HCT116 (cell line): Measurements from ENCODE around the gene LRRC43. TPM values are rescaled to one million over a fixed set of nuclear protein-coding genes. Genes with fewer than 3 reads are reported as not detected.

Source experiments
- ATAC-seq: fragments of 200-7000 bp; cut with Tn5 transposase; 2 replicates; pipeline ENCODE4 v1.9.1; 2020; ENCODE audit warnings: mild to moderate bottlenecking, moderate library complexity
- BruUV-seq: library from RNA; stranded (reverse); fragments of 400-500 nt; replicated peaks from 2 replicates; lab custom pipeline; 2021; lab: Mats Ljungman, UMichigan
- CTCF ChIA-PET: fragments of 300-600 bp; sonication (Branson Sonifier 250); formaldehyde crosslinking; loops from one replicate; lab custom pipeline; 2021; ENCODE audit warnings: antibody characterized with exemption; lab: Charles Lee
- POLR2A ChIA-PET: fragments of 300-600, 350-600 bp; sonication (Branson Sonifier 250); formaldehyde crosslinking; loops from one replicate; lab custom pipeline; 2021; ENCODE audit warnings: antibody characterized with exemption; lab: Charles Lee
- RAD21 ChIA-PET, 2 experiments: fragments of 300-600 bp; sonication (Branson Sonifier 250); formaldehyde crosslinking; loops; one replicate each; lab custom pipeline; 2023; ENCODE audit warnings: low total read pairs in 2 of 2; ENCODE audit not compliant: uncharacterized antibody in 2 of 2, unreplicated experiment in 2 of 2, low non-redundant PET in 1 of 2; lab: Charles Lee
- DNase-seq: peaks from one replicate; pipeline ENCODE4 v3.0.0-alpha.2; 2010; ENCODE audit warnings: low read depth, low spot score
- H2AFZ ChIP-seq: fragments of 200-600 bp; shearing (Covaris generic), sonication (generic); 2 replicates; pipeline ENCODE4 v1.6.1; 2017; ENCODE audit warnings: low read depth, mixed run types, mixed read lengths, antibody characterized with exemption, low read length; ENCODE audit not compliant: poor library complexity, severe bottlenecking
- H3K27ac ChIP-seq: 2 replicates; pipeline ENCODE4 v1.5.1; 2012; ENCODE audit warnings: low read depth, low read length
- H3K27me3 ChIP-seq: fragments of 200-600 bp; sonication (generic); 2 replicates; pipeline ENCODE4 v1.6.1; 2016; ENCODE audit warnings: mixed run types, low read length, mixed read lengths; ENCODE audit not compliant: insufficient read depth
- H3K36me3 ChIP-seq, 2 experiments: fragments of 200-500 bp in 1 of 2; fragments of 200-600 bp in 1 of 2; sonication (Bioruptor generic) in 1 of 2; sonication (generic) in 1 of 2; 2 replicates each; pipeline versions ENCODE4 v1.5.1 to v1.6.1; 2014 to 2016; ENCODE audit warnings: low read length in 2 of 2, inconsistent platforms in 1 of 2, mixed read lengths in 1 of 2, mixed run types in 1 of 2; ENCODE audit not compliant: insufficient read depth in 2 of 2, control insufficient read depth in 1 of 2
- H3K4me1 ChIP-seq, 2 experiments: fragments of 200-600 bp in 1 of 2; sonication (generic) in 1 of 2; 2 replicates each; pipeline versions ENCODE4 v1.5.1 to v1.6.1; 2012 to 2017; ENCODE audit warnings: low read length in 2 of 2, inconsistent platforms in 1 of 2, mild to moderate bottlenecking in 1 of 2, mixed read lengths in 1 of 2, mixed run types in 1 of 2, moderate library complexity in 1 of 2; ENCODE audit not compliant: insufficient read depth in 2 of 2, control insufficient read depth in 1 of 2
- H3K4me2 ChIP-seq: fragments of 200-600 bp; sonication (generic); 2 replicates; pipeline ENCODE4 v1.6.1; 2017; ENCODE audit warnings: mixed run types, low read length, mixed read lengths
- H3K4me3 ChIP-seq, 2 experiments: fragments of 200-600 bp in 1 of 2; sonication (generic) in 1 of 2; replicated peaks in 1 of 2; 2 replicates each; pipeline ENCODE4 v1.5.1; 2011 to 2016; ENCODE audit warnings: low read length in 2 of 2, control low read depth in 1 of 2, low read depth in 1 of 2, mild to moderate bottlenecking in 1 of 2, mixed read lengths in 1 of 2, mixed run types in 1 of 2
- H3K79me2 ChIP-seq: fragments of 200-600 bp; sonication (generic); 2 replicates; pipeline ENCODE4 v1.6.1; 2017; ENCODE audit warnings: mild to moderate bottlenecking, mixed run types, low read length, moderate library complexity, mixed read lengths; ENCODE audit not compliant: insufficient read depth
- H3K9ac ChIP-seq: fragments of 200-600 bp; sonication (generic); 2 replicates; pipeline ENCODE4 v1.6.1; 2016; ENCODE audit warnings: low read length, mixed read lengths
- H3K9me2 ChIP-seq: fragments of 200-600 bp; sonication (generic), shearing (Covaris generic); 2 replicates; pipeline ENCODE4 v1.6.1; 2017; ENCODE audit warnings: mixed run types, mild to moderate bottlenecking, moderate library complexity; ENCODE audit not compliant: insufficient read depth
- H3K9me3 ChIP-seq, 2 experiments: fragments of 200-500 bp in 1 of 2; fragments of 200-600 bp in 1 of 2; sonication (Bioruptor generic) in 1 of 2; sonication (generic) in 1 of 2; 2 replicates each; pipeline ENCODE4 v1.6.1; 2014 to 2017; ENCODE audit warnings: low read length in 2 of 2, mixed read lengths in 2 of 2, inconsistent platforms in 1 of 2, low read depth in 1 of 2, mild to moderate bottlenecking in 1 of 2, mixed run types in 1 of 2, moderate library complexity in 1 of 2; ENCODE audit not compliant: control insufficient read depth in 1 of 2, insufficient read depth in 1 of 2
- H4K20me1 ChIP-seq: fragments of 200-600 bp; sonication (generic), shearing (Covaris generic); 2 replicates; pipeline ENCODE4 v1.6.1; 2017; ENCODE audit warnings: mixed run types, mild to moderate bottlenecking, moderate library complexity; ENCODE audit not compliant: insufficient read depth
- ATF3 ChIP-seq: IDR thresholded peaks from 2 replicates; pipeline ENCODE4 v1.6.1; 2012
- CBX3 ChIP-seq: IDR thresholded peaks from 2 replicates; pipeline ENCODE4 v1.6.1; 2012; ENCODE audit warnings: low read depth
- CEBPB ChIP-seq: IDR thresholded peaks from 2 replicates; pipeline ENCODE4 v1.6.1; 2012; ENCODE audit warnings: low read depth
- CTCF ChIP-seq, 3 experiments: fragments of 200-600 bp in 1 of 3; sonication (generic) in 1 of 3; IDR thresholded peaks in 2 of 3; conservative IDR thresholded peaks in 1 of 3; 2 replicates each; pipeline ENCODE4 v1.5.1; 2012 to 2017; ENCODE audit warnings: low read depth in 2 of 3, low read length in 2 of 3, antibody characterized with exemption in 1 of 3, borderline replicate concordance in 1 of 3, control low read depth in 1 of 3, mild to moderate bottlenecking in 1 of 3, mixed read lengths in 1 of 3, mixed run types in 1 of 3, moderate library complexity in 1 of 3; ENCODE audit not compliant: insufficient read depth in 1 of 3
- ELF1 ChIP-seq: IDR thresholded peaks from 2 replicates; pipeline ENCODE4 v1.6.1; 2012; ENCODE audit warnings: low read depth, borderline replicate concordance
- FOSL1 ChIP-seq: IDR thresholded peaks from 2 replicates; pipeline ENCODE4 v1.6.1; 2012; ENCODE audit warnings: low read depth
- JUND ChIP-seq: IDR thresholded peaks from 2 replicates; pipeline ENCODE4 v1.6.1; 2012
- POLR2A ChIP-seq: IDR thresholded peaks from 2 replicates; pipeline ENCODE4 v1.7.0; 2011; ENCODE audit warnings: borderline replicate concordance; ENCODE audit not compliant: insufficient read depth, insufficient read length; ENCODE audit errors: extremely low read depth
- POLR2AphosphoS5 ChIP-seq: IDR thresholded peaks from 2 replicates; pipeline ENCODE4 v1.6.1; 2011; ENCODE audit warnings: mild to moderate bottlenecking, low read depth, low read length, moderate library complexity
- RAD21 ChIP-seq: IDR thresholded peaks from 2 replicates; pipeline ENCODE4 v1.6.1; 2012; ENCODE audit warnings: low read depth, mild to moderate bottlenecking
- SIN3A ChIP-seq: IDR thresholded peaks from 2 replicates; pipeline ENCODE4 v1.6.1; 2012; ENCODE audit warnings: low read depth
- SP1 ChIP-seq: IDR thresholded peaks from 2 replicates; pipeline ENCODE4 v1.6.1; 2012; ENCODE audit warnings: low read depth
- SRF ChIP-seq: IDR thresholded peaks from 2 replicates; pipeline ENCODE4 v1.6.1; 2012; ENCODE audit warnings: low read depth
- TCF7L2 ChIP-seq: IDR thresholded peaks from 2 replicates; pipeline ENCODE4 v1.7.0; 2011; ENCODE audit warnings: borderline replicate concordance, inconsistent platforms; ENCODE audit not compliant: insufficient read depth, insufficient read length; ENCODE audit errors: extremely low read depth
- YY1 ChIP-seq: IDR thresholded peaks from 2 replicates; pipeline ENCODE4 v1.6.1; 2011; ENCODE audit warnings: low read length, low read depth, moderate library complexity, mild to moderate bottlenecking; ENCODE audit not compliant: insufficient replicate concordance; ENCODE audit errors: extremely low read depth
- ZBTB33 ChIP-seq: IDR thresholded peaks from 2 replicates; pipeline ENCODE4 v1.6.1; 2011; ENCODE audit warnings: mild to moderate bottlenecking, low read length, moderate library complexity; ENCODE audit not compliant: insufficient replicate concordance; ENCODE audit errors: extremely low read depth
- ZFX ChIP-seq: fragments of 450-650 bp; IDR thresholded peaks from 2 replicates; pipeline ENCODE4 v1.6.1; 2017
- intact Hi-C: fragments of 100-400 bp; cut with micrococcal nuclease; formaldehyde crosslinking; loops from 2 replicates; pipeline ENCODE4 v1.10.0; 2022
- total RNA-seq: library from RNA; stranded (reverse); gene quantifications from one replicate; pipeline ENCODE4 v1.2.1, GENCODE V29; 2021; ENCODE audit not compliant: unreplicated experiment

Gene LRRC43
- total RNA-seq, 1 experiment from 2014 or later, result not detected

- Histone ChIP-seq H3K9me3 (no peaks in the 10 kb centered on the region), H3K36me3 (no peaks in the 10 kb centered on the region), H2AFZ (no peak overlapping the region), H3K4me1 (no peaks in the 10 kb centered on the region), H3K4me3 (no peak overlapping the region), H3K27ac (no peak overlapping the region), H3K79me2 (no peaks in the 10 kb centered on the region), H3K9ac (no peak overlapping the region), H4K20me1 (no peaks in the 10 kb centered on the region), H3K4me2 (no peak overlapping the region), H3K9me2 (no peaks in the 10 kb centered on the region), H3K27me3 (no peaks in the 10 kb centered on the region)
- BruUV-seq, result no TSS peak
- POLR2A ChIA-PET, result no interaction called here
- intact Hi-C loops, result no loop called here
- RAD21 ChIA-PET, result no interaction called here
- no peak for ATAC-seq
- no peak for DNase-seq
- TF ChIP-seq SP1 (no peak), TCF7L2 (no peak), POLR2AphosphoS5 (no peak), CBX3 (no peak), POLR2A (no peak), ZFX (no peak), YY1 (no peak), FOSL1 (no peak), JUND (no peak), RAD21 (no peak), ELF1 (no peak), SIN3A (no peak), CEBPB (no peak), SRF (no peak)
- CTCF ChIA-PET, result no interaction called here
Measured at GRCh38 chr12:122152754-122153153, 30.2 kb upstream of the LRRC43 start.

- ATAC-seq, result no peak
- ChIA-PET RAD21 (no interaction called here), CTCF (no interaction called here), POLR2A (no interaction called here)
- Histone ChIP-seq H3K27ac (no peak overlapping the region), H4K20me1 (no peaks in the 10 kb centered on the region), H3K4me3 (no peak overlapping the region), H3K27me3 (no peaks in the 10 kb centered on the region), H2AFZ (no peak overlapping the region), H3K9ac (no peak overlapping the region), H3K9me3 (no peaks in the 10 kb centered on the region), H3K9me2 (no peaks in the 10 kb centered on the region), H3K36me3 (no peaks in the 10 kb centered on the region), H3K4me1 (no peaks in the 10 kb centered on the region), H3K4me2 (no peak overlapping the region), H3K79me2 (no peaks in the 10 kb centered on the region)
- intact Hi-C loops, result no loop called here
- no peak for TF ChIP-seq SP1
- TF ChIP-seq ZBTB33, result no peak
- no peak for TF ChIP-seq ATF3
- TF ChIP-seq CTCF (IDR thresholded peaks at IDR 0.05 in 2 of 3, conservative IDR thresholded peaks at IDR 0.05 in 1 of 3; ENCODE audit: borderline replicate concordance in 1 of 3, insufficient read depth in 1 of 3, low read depth in 2 of 3, low read length in 2 of 3), result no peak
- TF ChIP-seq FOSL1, result no peak
- TF ChIP-seq POLR2AphosphoS5, result no peak
- no TSS peak for BruUV-seq
- DNase-seq, result no peak
Measured at GRCh38 chr12:122155705-122156104, 27.2 kb upstream of the LRRC43 start.
